ENCODE measurements around the gene CCT3. TPM values are rescaled to one million over a fixed set of nuclear protein-coding genes. Genes with fewer than 3 reads are reported as not detected.

Gene CCT3
- total RNA-seq, 1 donor from 2014 or later = 98.6 TPM

Other genes with a start within 250 kb of the CCT3 start
- gene LMNA, start 223.6 kb downstream of the CCT3 start, total RNA-seq = 322 TPM
- 8.4 TPM for gene SEMA4A, start 184.7 kb downstream of the CCT3 start, total RNA-seq
- gene SLC25A44, start 144.2 kb downstream of the CCT3 start, total RNA-seq = 16.3 TPM
- gene PMF1, start 125.3 kb downstream of the CCT3 start, total RNA-seq = 37.4 TPM
- 5.1 TPM for gene BGLAP, start 96.1 kb downstream of the CCT3 start, total RNA-seq
- gene PAQR6, start 90.2 kb downstream of the CCT3 start, total RNA-seq = 48.9 TPM
- 64.0 TPM for gene SMG5, start 55.5 kb downstream of the CCT3 start, total RNA-seq
- gene TMEM79, start 54.0 kb downstream of the CCT3 start, total RNA-seq = 3.1 TPM
- gene GLMP, start 42.6 kb downstream of the CCT3 start, total RNA-seq = 39.0 TPM
- gene VHLL, start 39.0 kb downstream of the CCT3 start, total RNA-seq = not detected
- not detected for gene TSACC, start 234 bp upstream of the CCT3 start, total RNA-seq
- gene RHBG, start 30.9 kb upstream of the CCT3 start, total RNA-seq = not detected
- 66.8 TPM for gene MEF2D, start 162.5 kb upstream of the CCT3 start, total RNA-seq
- gene IQGAP3, start 234.3 kb upstream of the CCT3 start, total RNA-seq = 0.76 TPM
- not detected for gene TTC24, start 241.4 kb upstream of the CCT3 start, total RNA-seq